GM18858 (cell line): ENCODE measurements around the gene PERP.
"Not testable (repeated sequence)": the region's sequence is repeated elsewhere in the genome, so short reads cannot be mapped to it uniquely, and the experiment has no call there.

Source experiments
- ATAC-seq: cut with Tn5 transposase; IDR thresholded peaks from one replicate; pipeline ENCODE4 v1.9.1; 2021; ENCODE audit not compliant: unreplicated experiment

The PERP gene

GRCh38 chr6:138105880-138106664 is 1.1 kb downstream of the PERP start:
- no peak for ATAC-seq

- ATAC-seq, result no peak
Observed at GRCh38 chr6:138105446-138105845, 1.8 kb downstream of the PERP start.

GRCh38 chr6:138104618-138105213 is 2.5 kb downstream of the PERP start:
- no peak for ATAC-seq

GRCh38 chr6:138103871-138104270 is 3.3 kb downstream of the PERP start:
- no peak for ATAC-seq

GRCh38 chr6:138101946-138102731 is 5.1 kb downstream of the PERP start:
- ATAC-seq, result no peak

- no peak for ATAC-seq
Observed at GRCh38 chr6:138099832-138100231, 7.4 kb downstream of the PERP start.

- ATAC-seq, result no peak
Observed at GRCh38 chr6:138098306-138098705, 8.9 kb downstream of the PERP start.

- ATAC-seq, result no peak
Observed at GRCh38 chr6:138094260-138094659, 13.0 kb downstream of the PERP start.

GRCh38 chr6:138093632-138094031 is 13.6 kb downstream of the PERP start:
- no peak for ATAC-seq

GRCh38 chr6:138092686-138093085 is 14.5 kb downstream of the PERP start:
- ATAC-seq, result no peak

- ATAC-seq, result no peak
Observed at GRCh38 chr6:138089325-138089724, 17.9 kb downstream of the PERP start.

- no peak for ATAC-seq
Observed at GRCh38 chr6:138088326-138088762, 18.9 kb downstream of the PERP start.

- ATAC-seq, result no peak
Observed at GRCh38 chr6:138087593-138088325, 19.5 kb downstream of the PERP start.

GRCh38 chr6:138086573-138087196 is 20.5 kb downstream of the PERP start:
- ATAC-seq, result no peak

GRCh38 chr6:138085839-138086222 is 21.4 kb downstream of the PERP start:
- no peak for ATAC-seq

- no peak for ATAC-seq
Observed at GRCh38 chr6:138084904-138085838, 22.0 kb downstream of the PERP start.

- ATAC-seq, result no peak
Observed at GRCh38 chr6:138082232-138082631, 25.0 kb downstream of the PERP start.

GRCh38 chr6:138079556-138079955 is 27.7 kb downstream of the PERP start:
- not testable (repeated sequence) for ATAC-seq

GRCh38 chr6:138078491-138078890 is 28.7 kb downstream of the PERP start:
- no peak for ATAC-seq

- ATAC-seq, result no peak
Observed at GRCh38 chr6:138073264-138073663, 34.0 kb downstream of the PERP start.
